ENCODE results near the gene UCP2. TPM values are rescaled to one million over a fixed set of nuclear protein-coding genes. Genes with fewer than 3 reads are reported as not detected.
A peak's percentile ranks its signal among the peaks of the same experiment; 100 is the strongest.

UCP2 gene
- total and polyA plus RNA-seq, 10 of the 15 experiments (the other 5 are each of a cell fraction or from before 2014, with no cell fraction given) = 32.9 to 248 (median 154) TPM

GRCh38 chr11:74020539-74020938, 37.9 kb upstream of the UCP2 start:
- Histone ChIP-seq H3K4me1 (ENCODE audit: control insufficient read depth, insufficient read depth, low read length) (peaks cover 21% of the 10 kb centered on the region), H3K9me3 (replicated peaks; ENCODE audit: control insufficient read depth, insufficient read depth, low read length) (no peaks in the 10 kb centered on the region), H3K27me3 (replicated peaks in 1 of 2; ENCODE audit: control insufficient read depth in 2 of 2, insufficient read depth in 2 of 2, low read length in 1 of 2) (no peaks in the 10 kb centered on the region), H4K20me1 (ENCODE audit: control insufficient read depth, insufficient read depth) (no peaks in the 10 kb centered on the region), H3K36me3 (ENCODE audit: control insufficient read depth in 2 of 2, insufficient read depth in 2 of 2, low read length in 1 of 2) (peaks cover 0 to 1% of the 10 kb centered on the region in 2 experiments; a peak in 3 of 4 replicates), H3K27ac (ENCODE audit: control insufficient read depth, insufficient read depth) (peak overlapping the region; percentile 58), H3K9ac (ENCODE audit: control insufficient read depth, insufficient read depth, low read length) (no peak overlapping the region), H3K4me2 (ENCODE audit: control insufficient read depth, insufficient read depth) (peak overlapping the region; percentile 26), H2AFZ (ENCODE audit: control insufficient read depth, low read depth, low read length) (peak overlapping the region; percentile 52), H3K79me2 (ENCODE audit: control insufficient read depth, insufficient read depth, low read length) (no peaks in the 10 kb centered on the region), H3K4me3 (no peak overlapping the region)
- in situ Hi-C loops (cut with MboI) = no loop called here
- FAIRE-seq (no peak), DNase-seq (ENCODE audit: low read depth, low spot score) (peak; percentile 60), ATAC-seq (peak; percentile 82)
- POLR2A ChIA-PET = interaction anchor here (1.0 to 3.1 kb wide), 4 partner anchors 23 to 40 kb away, joined by 4 to 20 read pairs (median 6); partner anchors contain the start of gene UCP2
- BruUV-seq (replicated peaks) = no TSS peak
- WGBS (ENCODE audit: insufficient coverage, insufficient replicate concordance, low lambda C conversion rate, missing lambda C conversion rate) = 13% methylated on average over 4 of the region's 4 CpGs
- intact Hi-C loops (cut with micrococcal nuclease; ENCODE audit: unreplicated experiment) = loop anchor here (5.0 kb wide), 1 partner anchor 38 kb away; the partner anchor contains the start of gene UCP2
- CTCF ChIA-PET = interaction anchor here (0.6 to 2.1 kb wide), 10 partner anchors 9 to 235 kb away, joined by 3 to 8 read pairs (median 4); partner anchors contain the start of gene UCP3
- TF ChIP-seq RAD51 (IDR thresholded peaks at IDR 0.05) (peak; percentile 76; the same call in 1 of the 2 replicates), IKZF1 (conservative IDR thresholded peaks at IDR 0.05) (peak; percentile 75), PKNOX1 (IDR thresholded peaks at IDR 0.05) (peak; percentile 30; the same call in 1 of the 2 replicates), EED (IDR thresholded peaks at IDR 0.05; ENCODE audit: low read depth) (peak; percentile 20; the same call in 1 of the 2 replicates), NRF1 (conservative IDR thresholded peaks at IDR 0.05; ENCODE audit: low read depth, low read length) (no peak), SKIL (IDR thresholded peaks at IDR 0.05; ENCODE audit: low read depth, poor library complexity, severe bottlenecking) (peak; percentile 18), RB1 (IDR thresholded peaks at IDR 0.05; ENCODE audit: borderline replicate concordance) (peak; percentile 50; the same call in 1 of the 2 replicates), RELB (IDR thresholded peaks at IDR 0.05; ENCODE audit: low read depth) (0 out of 2 replicates have a peak, but pooled peaks have one; percentile 56), IKZF2 (IDR thresholded peaks at IDR 0.05) (peak; percentile 72 to 76; a peak in 2 of 4 replicates), FOXK2 (IDR thresholded peaks at IDR 0.05) (no peak), PML (IDR thresholded peaks at IDR 0.05; ENCODE audit: low read length) (no peak), RUNX3 (IDR thresholded peaks at IDR 0.05; ENCODE audit: low read length) (peak; percentile 51), SPI1 (IDR thresholded peaks at IDR 0.05; ENCODE audit: borderline replicate concordance, insufficient read depth, low read depth, low read length) (0 out of 2 replicates have a peak, but pooled peaks have one; percentile 4), NBN (IDR thresholded peaks at IDR 0.05) (0 out of 2 replicates have a peak, but pooled peaks have one; percentile 44), WRNIP1 (IDR thresholded peaks at IDR 0.05; ENCODE audit: borderline replicate concordance, low read depth, low read length) (no peak), YBX1 (IDR thresholded peaks at IDR 0.05) (no peak), MEF2B (IDR thresholded peaks at IDR 0.05; ENCODE audit: partially characterized antibody, poor library complexity, severe bottlenecking) (peak; percentile 94), POU2F2 (IDR thresholded peaks at IDR 0.05; ENCODE audit: borderline replicate concordance, low read depth, low read length) (peak; percentile 76; the same call in 1 of the 3 replicates), PAX8 (IDR thresholded peaks at IDR 0.05) (no peak)
- SMC1A ChIA-PET (ENCODE audit: uncharacterized antibody, unreplicated experiment) = interaction anchor here (0.5 to 3.7 kb wide), 11 partner anchors 9 to 429 kb away, joined by 3 to 49 read pairs (median 4); partner anchors contain the start of gene UCP2
- RAD21 ChIA-PET (ENCODE audit: unreplicated experiment) = interaction anchor here (0.5 to 3.5 kb wide), 12 partner anchors 9 to 129 kb away, joined by 3 to 31 read pairs (median 5); partner anchors contain the start of gene UCP2

All from GM12878 (cell line).